ENCODE results near the gene IL20.

DNA sequence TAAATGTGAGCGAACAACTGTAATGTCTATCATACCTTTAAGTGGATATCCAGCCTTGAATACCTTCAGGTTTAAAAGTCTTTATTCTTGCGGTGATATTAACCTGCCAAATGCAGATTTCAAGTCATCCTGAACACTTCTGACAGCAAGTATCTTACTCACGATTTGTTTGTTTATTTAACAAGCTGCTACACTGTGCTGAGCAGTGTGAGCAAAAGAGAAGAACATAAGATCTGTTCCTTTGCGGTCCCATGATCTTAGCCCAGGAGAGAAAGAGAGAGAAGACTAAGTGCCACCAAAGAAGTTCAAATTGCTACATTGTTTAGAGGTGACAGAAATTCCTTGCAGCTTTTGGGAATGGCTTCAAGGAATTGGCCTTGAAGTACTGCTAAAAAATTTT lies 22.3 kb downstream of the IL20 start:
- no peak for TF ChIP-seq POLR2A (IDR thresholded peaks at IDR 0.05)
- TF ChIP-seq, protein P1, sequence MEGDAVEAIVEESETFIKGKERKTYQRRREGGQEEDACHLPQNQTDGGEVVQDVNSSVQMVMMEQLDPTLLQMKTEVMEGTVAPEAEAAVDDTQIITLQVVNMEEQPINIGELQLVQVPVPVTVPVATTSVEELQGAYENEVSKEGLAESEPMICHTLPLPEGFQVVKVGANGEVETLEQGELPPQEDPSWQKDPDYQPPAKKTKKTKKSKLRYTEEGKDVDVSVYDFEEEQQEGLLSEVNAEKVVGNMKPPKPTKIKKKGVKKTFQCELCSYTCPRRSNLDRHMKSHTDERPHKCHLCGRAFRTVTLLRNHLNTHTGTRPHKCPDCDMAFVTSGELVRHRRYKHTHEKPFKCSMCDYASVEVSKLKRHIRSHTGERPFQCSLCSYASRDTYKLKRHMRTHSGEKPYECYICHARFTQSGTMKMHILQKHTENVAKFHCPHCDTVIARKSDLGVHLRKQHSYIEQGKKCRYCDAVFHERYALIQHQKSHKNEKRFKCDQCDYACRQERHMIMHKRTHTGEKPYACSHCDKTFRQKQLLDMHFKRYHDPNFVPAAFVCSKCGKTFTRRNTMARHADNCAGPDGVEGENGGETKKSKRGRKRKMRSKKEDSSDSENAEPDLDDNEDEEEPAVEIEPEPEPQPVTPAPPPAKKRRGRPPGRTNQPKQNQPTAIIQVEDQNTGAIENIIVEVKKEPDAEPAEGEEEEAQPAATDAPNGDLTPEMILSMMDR (IDR thresholded peaks at IDR 0.05): no peak

Data from testis (tissue), 2 donors.